Prostate gland (tissue), 2 donors: ENCODE results near the gene ETV6. TPM values are rescaled to one million over a fixed set of nuclear protein-coding genes. Genes with fewer than 3 reads are reported as not detected.

Source experiments
- DNase-seq: peaks from one replicate; pipeline ENCODE4 v3.0.0-alpha.2; 2019; ENCODE audit warnings: low spot score
- H3K27ac ChIP-seq, 2 donors: fragments of 200-600 bp; sonication (generic); 2 replicates each; pipeline ENCODE4 v1.5.1; 2017 to 2019
- H3K27me3 ChIP-seq: fragments of 200-600 bp; sonication (generic); replicated peaks from 2 replicates; pipeline ENCODE4 v1.5.1; 2019; ENCODE audit not compliant: insufficient read depth
- H3K36me3 ChIP-seq, 2 donors: fragments of 200-600 bp; sonication (generic); 1 replicate in 1 of 2; 2 replicates in 1 of 2; pipeline versions ENCODE4 v1.5.1 to v1.8.1; 2017 to 2019
- H3K4me1 ChIP-seq: fragments of 200-600 bp; sonication (generic); replicated peaks from 2 replicates; pipeline ENCODE4 v1.5.1; 2019
- H3K4me3 ChIP-seq, 2 donors: fragments of 200-600 bp; sonication (generic); 2 replicates each; pipeline ENCODE4 v1.5.1; 2017 to 2019
- H3K9me3 ChIP-seq: fragments of 200-600 bp; sonication (generic); 2 replicates; pipeline ENCODE4 v1.5.1; 2017
- POLR2A ChIP-seq: fragments of 450-650 bp; IDR thresholded peaks from one replicate; pipeline ENCODE4 v1.6.1; 2016; ENCODE audit warnings: antibody characterized with exemption, mild to moderate bottlenecking
- POLR2AphosphoS5 ChIP-seq: sonication (generic); formaldehyde crosslinking; IDR thresholded peaks from one replicate; pipeline ENCODE4 v1.6.1; 2017; ENCODE audit warnings: antibody characterized with exemption
- WGBS: methylation state at CpG from one replicate; pipeline ENCODE4 v1.1.5; 2018; 5-methylcytosine and 5-hydroxymethylcytosine counted together
- intact Hi-C: fragments of 100-400 bp; cut with DNase I; formaldehyde crosslinking; loops from one replicate; pipeline ENCODE4 v1.14.2; 2022
- total RNA-seq, 2 donors: library from RNA; depleted of rRNA; stranded (reverse); fragments of >200 nt; gene quantifications; one replicate each; pipeline ENCODE4 v1.1.0, GENCODE V29; 2016
- TF ChIP-seq, protein P1 (sequence below), 4 experiments: fragments of 200-600 bp in 2 of 4; fragments of 450-650 bp in 2 of 4; sonication (generic) in 2 of 4; IDR thresholded peaks; 1 replicate in 3 of 4; 2 replicates in 1 of 4; pipeline ENCODE4 v1.5.1; 2016 to 2019; ENCODE audit warnings: antibody characterized with exemption in 4 of 4, mild to moderate bottlenecking in 2 of 4, moderate library complexity in 2 of 4

The ETV6 gene
- total RNA-seq, 2 donors from 2014 or later, result 26.7 to 33.6 TPM

DNA sequence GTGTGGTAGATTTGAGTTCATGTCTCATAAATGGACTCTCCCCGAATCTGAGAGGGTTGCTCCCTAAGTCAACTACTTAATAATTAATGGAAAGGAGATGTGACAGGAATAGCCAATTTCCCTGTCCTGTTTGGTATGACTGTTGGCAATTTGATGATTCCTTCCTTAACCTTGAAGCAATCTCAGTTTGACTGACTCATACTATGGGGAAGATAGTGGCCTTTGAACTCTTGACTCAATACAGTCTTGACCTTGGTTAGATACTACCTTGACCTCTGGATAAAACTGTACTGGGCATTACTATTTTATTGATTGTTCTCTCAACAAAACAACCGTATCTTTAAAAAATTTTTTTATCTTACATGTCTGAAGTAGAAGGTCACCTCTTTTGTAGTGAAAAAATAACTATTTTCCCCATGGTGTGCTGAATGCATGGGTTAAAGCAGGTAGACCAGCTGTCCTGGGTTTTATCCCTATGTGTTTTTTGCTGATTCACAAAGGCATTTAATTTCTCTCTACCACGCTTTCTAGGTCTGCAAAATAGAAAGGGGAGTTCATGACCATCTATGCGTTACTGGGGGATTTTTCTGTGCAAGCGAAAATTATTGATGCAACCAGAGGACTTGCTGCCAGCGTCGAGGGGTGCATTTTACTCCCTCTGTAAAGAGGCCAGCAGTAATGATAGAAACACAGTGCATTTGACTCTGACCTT, 80.1 kb downstream of the ETV6 start:
- 59% methylated on average over 7 of the region's 7 CpGs for WGBS
- Histone ChIP-seq H3K4me1 (no peaks in the 10 kb centered on the region), H3K4me3 (no peak overlapping the region), H3K27ac (peak overlapping the region; percentile 49 to 68), H3K36me3 (no peaks in the 10 kb centered on the region), H3K9me3 (no peaks in the 10 kb centered on the region), H3K27me3 (no peaks in the 10 kb centered on the region)
- TF ChIP-seq POLR2AphosphoS5 (no peak), POLR2A (no peak)
- TF ChIP-seq, protein P1, sequence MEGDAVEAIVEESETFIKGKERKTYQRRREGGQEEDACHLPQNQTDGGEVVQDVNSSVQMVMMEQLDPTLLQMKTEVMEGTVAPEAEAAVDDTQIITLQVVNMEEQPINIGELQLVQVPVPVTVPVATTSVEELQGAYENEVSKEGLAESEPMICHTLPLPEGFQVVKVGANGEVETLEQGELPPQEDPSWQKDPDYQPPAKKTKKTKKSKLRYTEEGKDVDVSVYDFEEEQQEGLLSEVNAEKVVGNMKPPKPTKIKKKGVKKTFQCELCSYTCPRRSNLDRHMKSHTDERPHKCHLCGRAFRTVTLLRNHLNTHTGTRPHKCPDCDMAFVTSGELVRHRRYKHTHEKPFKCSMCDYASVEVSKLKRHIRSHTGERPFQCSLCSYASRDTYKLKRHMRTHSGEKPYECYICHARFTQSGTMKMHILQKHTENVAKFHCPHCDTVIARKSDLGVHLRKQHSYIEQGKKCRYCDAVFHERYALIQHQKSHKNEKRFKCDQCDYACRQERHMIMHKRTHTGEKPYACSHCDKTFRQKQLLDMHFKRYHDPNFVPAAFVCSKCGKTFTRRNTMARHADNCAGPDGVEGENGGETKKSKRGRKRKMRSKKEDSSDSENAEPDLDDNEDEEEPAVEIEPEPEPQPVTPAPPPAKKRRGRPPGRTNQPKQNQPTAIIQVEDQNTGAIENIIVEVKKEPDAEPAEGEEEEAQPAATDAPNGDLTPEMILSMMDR (IDR thresholded peaks at IDR 0.05), result no peak
- intact Hi-C loops, result no loop called here
- DNase-seq, result no peak

DNA sequence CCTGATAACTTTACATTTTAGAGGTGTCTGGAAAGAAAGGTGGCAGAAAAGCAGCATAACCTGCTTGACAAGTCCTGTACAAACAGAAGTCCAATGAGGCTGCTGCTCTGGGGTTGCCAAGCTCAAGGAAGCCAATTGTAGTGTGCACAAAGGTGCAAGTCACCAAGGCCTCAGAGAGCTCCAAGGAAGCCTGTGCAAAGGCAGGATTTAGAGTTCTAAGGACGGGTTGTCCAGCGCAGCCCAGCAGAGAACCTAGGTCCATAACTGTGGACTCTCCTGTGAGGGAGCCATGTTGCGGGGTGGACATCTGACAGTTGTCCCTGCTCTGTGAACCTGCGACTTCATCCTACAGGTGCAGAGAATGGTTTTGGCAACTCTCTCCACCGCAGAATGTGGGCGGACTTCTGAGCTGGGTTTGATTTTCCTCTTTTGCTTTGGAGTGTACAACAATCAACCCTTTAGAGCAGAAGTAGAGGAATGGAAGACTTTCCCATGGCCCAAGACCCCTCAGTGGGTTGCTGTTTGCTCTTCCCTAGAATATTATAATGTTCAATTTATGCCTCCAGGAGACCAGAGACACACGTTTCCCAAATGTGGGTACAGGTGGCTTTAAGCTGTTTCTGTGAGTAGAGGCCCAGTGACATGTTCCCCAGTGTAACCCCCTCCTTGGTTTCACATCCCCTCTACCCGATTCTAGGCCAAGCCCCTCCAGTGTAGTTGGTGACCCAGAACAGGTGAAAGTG, 81.0 kb downstream of the ETV6 start:
- intact Hi-C loops, result no loop called here
- H3K27ac ChIP-seq, result peak overlapping the region; percentile 49 to 68
- no peaks in the 10 kb centered on the region for H3K4me1 ChIP-seq
- H3K4me3 ChIP-seq, result no peak overlapping the region
- H3K27me3 ChIP-seq, result no peaks in the 10 kb centered on the region
- DNase-seq, result peak; percentile 84
- TF ChIP-seq, protein P1 (IDR thresholded peaks at IDR 0.05), result no peak
- TF ChIP-seq POLR2A (no peak), POLR2AphosphoS5 (peak; percentile 79)
- no peaks in the 10 kb centered on the region for H3K36me3 ChIP-seq
- 52% methylated on average over 8 of the region's 8 CpGs for WGBS
- H3K9me3 ChIP-seq, result no peaks in the 10 kb centered on the region

DNA sequence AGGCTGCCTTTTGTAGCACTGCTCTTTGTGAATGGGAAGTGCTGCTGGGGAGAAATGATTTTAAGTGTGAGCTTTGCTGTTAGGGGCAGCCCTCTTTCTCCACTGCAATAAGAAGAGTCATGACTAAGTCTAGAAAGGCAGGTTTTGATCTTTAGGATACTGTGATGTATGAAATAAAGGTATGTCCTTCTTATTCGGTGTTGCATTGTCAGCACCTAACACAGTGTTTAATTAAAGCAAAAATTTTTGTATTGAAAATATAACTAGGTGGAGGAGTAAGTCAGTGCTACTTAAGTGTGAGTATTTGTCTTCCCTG, 81.5 kb downstream of the ETV6 start:
- intact Hi-C loops, result no loop called here
- DNase-seq, result no peak
- peak overlapping the region; percentile 31 to 49 for H3K27ac ChIP-seq
- H3K4me3 ChIP-seq, result no peak overlapping the region
- TF ChIP-seq POLR2AphosphoS5 (no peak), POLR2A (no peak)
- TF ChIP-seq, protein P1 (IDR thresholded peaks at IDR 0.05), result no peak
- 53% methylated on average over 1 of the region's 1 CpG for WGBS
- no peaks in the 10 kb centered on the region for H3K36me3 ChIP-seq
- H3K27me3 ChIP-seq, result no peaks in the 10 kb centered on the region
- H3K9me3 ChIP-seq, result no peaks in the 10 kb centered on the region
- H3K4me1 ChIP-seq, result no peaks in the 10 kb centered on the region

DNA sequence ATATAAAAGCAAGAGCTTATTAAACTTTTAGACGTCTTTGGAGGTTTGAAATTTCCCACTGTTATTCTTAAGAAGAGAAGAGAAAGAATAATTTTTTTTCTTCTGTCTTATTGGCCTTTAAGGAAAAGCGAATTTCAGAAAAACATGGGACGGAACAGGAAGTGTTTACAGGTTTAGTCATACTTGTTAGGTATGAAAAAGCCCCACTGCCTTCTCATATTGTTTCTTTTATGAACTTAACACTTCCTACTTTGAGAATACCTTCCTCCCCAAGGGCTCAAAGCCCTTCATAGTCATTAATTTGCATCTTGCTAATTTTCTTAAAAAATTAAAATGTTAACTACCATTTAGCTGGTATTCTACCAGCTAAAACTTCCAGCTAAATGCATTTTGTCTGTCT, 82.0 kb downstream of the ETV6 start:
- TF ChIP-seq, protein P1 (IDR thresholded peaks at IDR 0.05), result no peak
- TF ChIP-seq POLR2AphosphoS5 (no peak), POLR2A (no peak)
- no peak for DNase-seq
- Histone ChIP-seq H3K27ac (peak overlapping the region; percentile 31 to 49), H3K27me3 (no peaks in the 10 kb centered on the region), H3K9me3 (no peaks in the 10 kb centered on the region), H3K4me1 (no peaks in the 10 kb centered on the region), H3K36me3 (no peaks in the 10 kb centered on the region), H3K4me3 (no peak overlapping the region)
- 33% methylated on average over 3 of the region's 3 CpGs for WGBS
- intact Hi-C loops, result no loop called here

DNA sequence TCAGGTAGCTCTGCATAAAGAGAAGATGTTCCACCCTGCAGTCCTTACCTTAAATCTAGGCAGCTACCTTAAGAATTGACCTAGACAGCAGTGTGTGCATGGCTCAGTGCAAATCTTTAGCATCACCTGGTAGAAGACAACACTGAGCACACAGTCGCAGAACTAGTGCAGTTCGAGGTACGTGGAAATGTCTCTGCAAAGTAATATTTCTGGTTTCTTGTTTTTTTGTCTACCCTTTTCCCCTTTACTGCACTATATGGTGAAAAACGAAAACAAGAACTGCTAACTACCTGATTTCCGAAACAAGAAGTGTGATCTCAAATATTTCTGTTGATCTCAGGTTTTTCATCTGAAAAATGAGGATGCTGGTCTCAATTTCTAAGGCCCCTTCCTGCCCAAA, 82.5 kb downstream of the ETV6 start:
- Histone ChIP-seq H3K36me3 (no peaks in the 10 kb centered on the region), H3K27ac (peak overlapping the region in 1 of 2 donors; percentile 31), H3K4me1 (no peaks in the 10 kb centered on the region), H3K4me3 (no peak overlapping the region), H3K9me3 (no peaks in the 10 kb centered on the region), H3K27me3 (no peaks in the 10 kb centered on the region)
- no peak for DNase-seq
- 78% methylated on average over 5 of the region's 5 CpGs for WGBS
- intact Hi-C loops, result no loop called here
- no peak for TF ChIP-seq POLR2AphosphoS5
- TF ChIP-seq POLR2A, result no peak
- TF ChIP-seq, protein P1 (IDR thresholded peaks at IDR 0.05), result no peak
